ENCODE data around the gene ZNF142.
"Not testable (repeated sequence)": the region's sequence is repeated elsewhere in the genome, so short reads cannot be mapped to it uniquely, and the experiment has no call there.

The ZNF142 gene

GRCh38 chr2:218691234-218691633 lies 31.8 kb upstream of the ZNF142 start:
- DNase-seq (ENCODE audit: insufficient read length, low spot score) (no peak), FAIRE-seq (no peak)
- TF ChIP-seq CTCF (IDR thresholded peaks at IDR 0.05; ENCODE audit: insufficient read depth, missing control alignments): no peak

- TF ChIP-seq CTCF (IDR thresholded peaks at IDR 0.05; ENCODE audit: insufficient read depth, missing control alignments): peak; percentile 73
- peak; percentile 67 for FAIRE-seq
- DNase-seq (ENCODE audit: insufficient read length, low spot score): not testable (repeated sequence)
Measured at GRCh38 chr2:218687400-218688060, 28.1 kb upstream of the ZNF142 start.

- no peak for TF ChIP-seq CTCF (IDR thresholded peaks at IDR 0.05; ENCODE audit: insufficient read depth, missing control alignments)
- FAIRE-seq: no peak
Measured at GRCh38 chr2:218680061-218680460, 20.6 kb upstream of the ZNF142 start.

GRCh38 chr2:218679119-218679518 lies 19.7 kb upstream of the ZNF142 start:
- DNase-seq (ENCODE audit: insufficient read length, low spot score) (no peak), FAIRE-seq (no peak)
- TF ChIP-seq CTCF (IDR thresholded peaks at IDR 0.05; ENCODE audit: insufficient read depth, missing control alignments): no peak

More at GRCh38 chr2:218680061-218680460, 20.6 kb upstream of the ZNF142 start:
- no peak for DNase-seq (ENCODE audit: insufficient read length, low spot score)

- no peak for TF ChIP-seq CTCF (IDR thresholded peaks at IDR 0.05; ENCODE audit: insufficient read depth, missing control alignments)
- FAIRE-seq (no peak), DNase-seq (ENCODE audit: insufficient read length, low spot score) (peak; percentile 86)
Measured at GRCh38 chr2:218671654-218672566, 12.5 kb upstream of the ZNF142 start, which contains the start of the genes RNF25 and STK36. TSS of gene RNF25 (minus strand) at chr2:218672002. CDS start at chr2:218671970, 32 bp downstream. TSS of gene STK36 (plus strand) at chr2:218672086. CDS start at chr2:218672830, 744 bp downstream.

GRCh38 chr2:218671097-218671653 lies 11.8 kb upstream of the ZNF142 start:
- TF ChIP-seq CTCF (IDR thresholded peaks at IDR 0.05; ENCODE audit: insufficient read depth, missing control alignments): no peak
- DNase-seq (ENCODE audit: insufficient read length, low spot score) (no peak), FAIRE-seq (no peak)
